IPS DF 6.9 (cell line): ENCODE results near the gene DDX10.

Source experiments
- DNase-seq: peaks from one replicate; pipeline ENCODE4 v3.0.0-alpha.2; 2013; ENCODE audit warnings: low read depth, low spot score
- H3K27ac ChIP-seq: one replicate; pipeline ENCODE4 v1.5.1; 2013; ENCODE audit warnings: low read length, control low read depth
- H3K27me3 ChIP-seq: 2 replicates; pipeline ENCODE4 v1.6.1; 2013; ENCODE audit warnings: mild to moderate bottlenecking, low read length; ENCODE audit not compliant: control insufficient read depth, insufficient read depth
- H3K36me3 ChIP-seq: 2 replicates; pipeline ENCODE4 v1.6.1; 2013; ENCODE audit warnings: low read length; ENCODE audit not compliant: control insufficient read depth, insufficient read depth
- H3K4me1 ChIP-seq: 2 replicates; pipeline ENCODE4 v1.6.1; 2013; ENCODE audit warnings: low read length; ENCODE audit not compliant: control insufficient read depth, insufficient read depth
- H3K4me3 ChIP-seq: 2 replicates; pipeline ENCODE4 v1.5.1; 2013; ENCODE audit warnings: mild to moderate bottlenecking, low read length
- H3K9me3 ChIP-seq: 2 replicates; pipeline ENCODE4 v1.6.1; 2013; ENCODE audit warnings: low read length, inconsistent platforms; ENCODE audit not compliant: control insufficient read depth, insufficient read depth
- WGBS: extraction: QIAGEN DNeasy Blood & Tissue Kit; methylation state at CpG from one replicate; pipeline ENCODE4 v1.1.7; 2013; ENCODE audit warnings: mixed read lengths, missing lambda C conversion rate; ENCODE audit not compliant: insufficient read length, insufficient coverage; 5-methylcytosine and 5-hydroxymethylcytosine counted together

Gene DDX10

DNA sequence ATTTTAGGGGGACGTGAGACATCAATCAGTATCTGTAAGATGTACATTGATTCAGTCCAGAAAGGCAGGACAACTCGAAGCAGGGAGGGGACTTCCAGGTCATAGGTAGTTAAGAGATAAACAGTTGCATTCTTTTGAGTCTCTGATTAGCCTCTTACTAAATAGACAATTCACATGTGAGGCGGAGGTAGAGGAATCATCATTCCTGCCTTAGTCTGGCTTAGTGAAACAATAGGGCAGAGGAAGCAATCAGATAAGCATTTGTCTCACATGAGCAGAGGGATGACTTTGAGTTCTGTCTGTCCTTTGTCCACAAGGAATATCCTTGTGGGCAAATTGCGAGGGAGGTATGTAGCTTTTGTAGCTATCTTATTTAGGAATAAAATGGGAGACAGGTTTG lies 248.3 kb downstream of the DDX10 start:
- Histone ChIP-seq H3K4me3 (no peak overlapping the region), H3K4me1 (no peaks in the 10 kb centered on the region), H3K27me3 (no peaks in the 10 kb centered on the region), H3K9me3 (no peaks in the 10 kb centered on the region), H3K36me3 (no peaks in the 10 kb centered on the region), H3K27ac (no peak overlapping the region)
- WGBS: no CpG with 5 or more reads among the region's 4 CpGs
- no peak for DNase-seq

DNA sequence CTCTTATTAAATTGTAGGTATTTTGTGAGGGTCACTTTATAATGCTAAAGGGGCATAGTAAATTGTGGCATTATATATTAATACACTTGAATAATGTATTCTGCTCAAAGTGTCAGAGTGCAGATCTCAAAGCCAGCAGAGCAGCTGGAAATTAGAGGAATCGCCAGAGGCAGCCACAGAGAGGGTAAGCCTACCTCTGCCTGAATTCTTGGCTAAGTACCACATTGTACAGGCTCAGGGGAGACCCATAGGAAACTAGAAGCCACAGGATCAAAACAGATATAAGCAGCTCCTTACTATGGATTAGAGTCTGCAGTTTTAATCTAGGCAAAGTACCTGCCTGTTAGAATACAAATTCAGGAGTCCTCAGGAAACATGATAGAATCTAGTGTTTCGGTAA lies 249.3 kb downstream of the DDX10 start:
- Histone ChIP-seq H3K27ac (no peak overlapping the region), H3K36me3 (no peaks in the 10 kb centered on the region), H3K4me3 (no peak overlapping the region), H3K27me3 (no peaks in the 10 kb centered on the region), H3K4me1 (no peaks in the 10 kb centered on the region), H3K9me3 (no peaks in the 10 kb centered on the region)
- no CpG with 5 or more reads among the region's 2 CpGs for WGBS
- no peak for DNase-seq

DNA sequence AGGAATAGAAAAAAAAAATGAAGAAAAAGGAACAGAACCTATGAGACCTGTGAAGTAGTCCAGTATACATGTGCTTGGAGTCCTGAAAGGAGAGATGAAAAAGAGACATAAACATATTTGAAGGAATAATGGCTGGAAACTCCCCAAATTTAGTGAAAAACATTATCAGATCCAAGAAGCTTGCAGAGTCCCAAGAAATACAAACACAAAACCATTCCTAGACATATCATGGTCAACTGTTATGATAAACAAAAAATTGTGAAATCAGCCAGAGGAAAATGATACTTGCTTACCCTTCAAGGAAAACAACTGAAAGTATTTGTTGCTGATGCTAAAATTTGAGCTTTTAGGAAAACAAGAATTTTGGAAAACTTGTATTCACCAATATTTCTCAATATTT lies 250.1 kb downstream of the DDX10 start:
- no peak for DNase-seq
- no peaks in the 10 kb centered on the region for H3K4me1 ChIP-seq
- H3K27me3 ChIP-seq: no peaks in the 10 kb centered on the region
- no peak overlapping the region for H3K4me3 ChIP-seq
- H3K9me3 ChIP-seq: no peaks in the 10 kb centered on the region
- H3K27ac ChIP-seq: no peak overlapping the region
- H3K36me3 ChIP-seq: no peaks in the 10 kb centered on the region

DNA sequence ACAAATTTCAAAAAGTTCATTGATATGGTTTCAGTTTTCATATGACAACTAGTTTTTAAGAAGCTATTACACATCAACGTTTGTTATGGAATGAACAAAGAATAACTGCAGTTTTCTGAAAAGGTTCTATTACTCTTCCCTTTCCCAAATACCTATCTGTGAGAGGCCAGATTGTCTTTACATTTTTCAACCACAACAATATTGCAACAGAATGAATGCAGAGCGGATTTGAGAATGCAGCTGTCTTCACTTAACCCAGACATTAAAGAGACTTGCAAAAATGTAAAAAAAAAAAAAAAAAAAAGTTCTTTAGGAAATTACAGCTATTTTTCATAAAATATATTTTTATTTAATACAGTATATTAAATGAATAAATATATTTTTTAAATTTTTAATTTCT lies 250.8 kb downstream of the DDX10 start:
- DNase-seq: no peak
- no peak overlapping the region for H3K4me3 ChIP-seq
- H3K27ac ChIP-seq: no peak overlapping the region
- H3K36me3 ChIP-seq: no peaks in the 10 kb centered on the region
- no CpG with 5 or more reads among the region's 2 CpGs for WGBS
- no peaks in the 10 kb centered on the region for H3K27me3 ChIP-seq
- H3K4me1 ChIP-seq: no peaks in the 10 kb centered on the region
- H3K9me3 ChIP-seq: no peaks in the 10 kb centered on the region

DNA sequence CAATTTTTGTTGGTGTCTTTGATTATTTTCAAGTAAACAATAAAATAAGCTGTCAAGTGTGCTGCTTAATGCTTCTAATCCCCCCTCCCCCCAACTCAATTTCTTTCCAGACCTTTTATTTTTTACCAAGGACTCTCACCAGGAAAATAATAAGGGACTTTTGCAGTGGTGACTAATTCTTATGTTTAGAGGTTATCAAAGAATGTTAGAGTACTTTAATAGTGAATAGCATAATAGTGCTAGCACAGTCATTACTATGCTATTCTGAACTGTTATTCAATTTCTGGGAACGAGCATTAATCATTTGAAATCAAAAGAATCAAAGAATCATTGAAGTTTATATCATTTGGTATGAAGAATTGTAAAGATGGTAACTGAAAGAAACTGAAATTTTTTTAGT lies 251.4 kb downstream of the DDX10 start:
- no peaks in the 10 kb centered on the region for H3K36me3 ChIP-seq
- WGBS: no CpG with 5 or more reads among the region's 1 CpG
- no peak overlapping the region for H3K4me3 ChIP-seq
- H3K27me3 ChIP-seq: no peaks in the 10 kb centered on the region
- no peaks in the 10 kb centered on the region for H3K9me3 ChIP-seq
- no peak for DNase-seq
- no peaks in the 10 kb centered on the region for H3K4me1 ChIP-seq
- H3K27ac ChIP-seq: no peak overlapping the region

DNA sequence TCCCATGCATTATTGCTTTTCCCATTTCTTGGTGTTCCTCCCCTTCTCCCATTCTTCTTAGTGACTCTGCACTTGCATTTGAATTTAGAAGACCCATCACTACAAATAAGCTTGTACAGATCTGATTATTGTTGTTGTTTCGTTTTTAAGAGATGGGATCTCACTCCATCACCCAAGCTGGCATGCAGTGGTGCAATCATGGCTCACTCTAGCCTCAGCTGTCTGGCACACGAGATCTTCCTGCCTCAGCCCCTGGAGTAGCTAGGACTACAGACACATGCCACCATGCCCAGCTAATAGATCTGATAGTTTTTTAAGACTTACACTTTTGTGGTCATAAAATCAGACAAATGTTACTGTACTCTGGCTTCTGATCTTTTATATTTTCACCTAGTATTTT lies 252.1 kb downstream of the DDX10 start:
- no peak overlapping the region for H3K27ac ChIP-seq
- H3K27me3 ChIP-seq: no peaks in the 10 kb centered on the region
- H3K36me3 ChIP-seq: no peaks in the 10 kb centered on the region
- no peaks in the 10 kb centered on the region for H3K4me1 ChIP-seq
- no CpG with 5 or more reads among the region's 2 CpGs for WGBS
- H3K9me3 ChIP-seq: no peaks in the 10 kb centered on the region
- no peak overlapping the region for H3K4me3 ChIP-seq
- no peak for DNase-seq

DNA sequence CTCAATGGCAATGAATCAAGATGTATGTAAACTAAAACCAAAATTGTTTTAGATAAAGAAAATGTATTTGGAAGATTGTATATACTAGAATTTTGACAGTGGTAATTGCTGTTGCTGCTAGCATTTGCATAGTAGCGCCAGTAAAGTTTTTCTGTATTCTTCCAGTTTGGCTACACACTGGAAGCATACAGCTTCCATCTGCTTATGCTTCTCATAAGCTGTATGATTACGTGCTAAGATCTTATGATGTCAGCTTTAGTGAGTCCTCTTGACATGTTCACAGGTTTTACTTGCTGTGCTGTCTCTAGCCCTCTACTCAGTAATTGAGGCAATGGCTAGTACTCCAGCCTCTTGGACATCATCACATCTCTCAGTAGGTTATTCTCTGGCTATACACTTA lies 256.3 kb downstream of the DDX10 start:
- DNase-seq: no peak
- Histone ChIP-seq H3K36me3 (no peaks in the 10 kb centered on the region), H3K9me3 (no peaks in the 10 kb centered on the region), H3K4me1 (peaks cover 1% of the 10 kb centered on the region; the same call in 1 of the 2 replicates), H3K27ac (no peak overlapping the region), H3K27me3 (no peaks in the 10 kb centered on the region), H3K4me3 (no peak overlapping the region)
- WGBS: no CpG with 5 or more reads among the region's 2 CpGs

DNA sequence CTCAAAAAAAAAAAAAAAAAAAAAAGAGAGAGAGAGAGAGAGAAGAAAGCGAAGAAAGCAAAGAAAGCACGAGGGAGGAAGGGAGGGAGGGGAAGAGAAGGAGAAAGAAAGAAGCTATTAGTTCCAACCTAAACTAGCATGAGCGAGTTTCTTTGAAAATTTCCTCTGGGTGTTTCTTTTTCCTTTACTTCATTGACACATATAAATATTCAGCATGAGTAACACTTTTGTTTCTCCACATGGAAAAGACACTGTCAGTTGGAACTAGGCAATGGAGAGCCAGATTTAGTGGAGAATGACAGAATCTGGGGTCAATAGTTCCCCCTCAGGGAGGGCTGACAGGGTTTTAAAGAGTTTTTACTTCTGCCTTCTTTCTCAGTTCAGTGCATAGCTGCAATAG lies 257.4 kb downstream of the DDX10 start:
- Histone ChIP-seq H3K9me3 (no peaks in the 10 kb centered on the region), H3K27me3 (no peaks in the 10 kb centered on the region), H3K36me3 (no peaks in the 10 kb centered on the region), H3K27ac (no peak overlapping the region), H3K4me1 (peaks cover 1% of the 10 kb centered on the region; the same call in 1 of the 2 replicates), H3K4me3 (no peak overlapping the region)
- no peak for DNase-seq
- WGBS: no CpG with 5 or more reads among the region's 3 CpGs

DNA sequence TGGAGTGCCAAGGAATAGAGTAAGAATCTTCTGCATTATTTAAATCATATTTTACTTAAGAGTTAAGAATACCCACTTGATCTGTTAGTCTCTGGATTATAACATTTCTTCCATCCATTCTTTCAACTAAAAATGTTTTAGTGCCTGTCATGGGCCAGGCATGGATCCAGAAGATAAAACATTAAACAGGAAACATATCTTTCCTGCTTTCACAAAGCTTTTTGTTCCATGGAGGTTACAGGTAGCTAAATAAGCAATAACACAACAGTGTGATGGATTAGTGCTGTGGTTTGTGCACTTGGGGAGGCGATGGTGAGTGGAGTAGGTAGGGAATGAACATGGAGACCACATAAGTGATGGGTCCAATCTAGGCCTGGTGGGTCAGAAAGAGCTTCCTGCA lies 258.5 kb downstream of the DDX10 start:
- DNase-seq: no peak
- Histone ChIP-seq H3K27me3 (no peaks in the 10 kb centered on the region), H3K36me3 (no peaks in the 10 kb centered on the region), H3K4me1 (peaks cover 1% of the 10 kb centered on the region; the same call in 1 of the 2 replicates), H3K27ac (no peak overlapping the region), H3K4me3 (no peak overlapping the region), H3K9me3 (no peaks in the 10 kb centered on the region)
- WGBS: no CpG with 5 or more reads among the region's 1 CpG

DNA sequence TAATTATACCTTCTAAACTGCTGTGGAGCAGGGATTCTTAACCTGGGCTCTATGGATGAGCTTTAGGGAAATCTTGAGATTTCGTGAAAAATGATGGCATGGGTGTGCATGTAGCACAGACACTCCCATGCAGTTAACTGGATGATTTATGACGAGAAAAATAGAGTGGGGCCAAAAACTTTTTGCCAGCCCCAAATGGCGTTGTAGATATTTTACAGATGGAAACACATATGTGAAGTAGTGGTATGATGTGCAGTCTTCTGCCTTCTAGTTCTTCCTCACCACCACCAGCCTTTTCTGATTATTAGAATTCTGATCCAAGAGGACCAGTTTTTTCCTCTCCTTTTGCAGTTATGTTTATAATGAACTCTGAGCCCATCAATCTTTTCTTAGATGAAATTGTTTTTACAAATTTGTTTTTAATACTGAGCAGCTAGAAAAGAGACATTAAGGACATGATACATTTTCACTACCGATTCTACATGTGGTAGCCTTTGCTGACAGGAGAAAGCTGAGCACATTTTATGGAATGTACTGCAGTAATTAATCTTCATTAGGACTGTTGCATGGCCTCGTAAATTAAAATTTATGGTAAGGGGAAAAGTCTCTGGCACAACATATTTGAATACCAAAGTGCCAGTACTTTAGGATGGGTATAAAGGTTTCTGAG lies 261.4 kb downstream of the DDX10 start:
- H3K27me3 ChIP-seq: no peaks in the 10 kb centered on the region
- H3K27ac ChIP-seq: no peak overlapping the region
- no CpG with 5 or more reads among the region's 5 CpGs for WGBS
- H3K36me3 ChIP-seq: no peaks in the 10 kb centered on the region
- no peak for DNase-seq
- peaks cover 1% of the 10 kb centered on the region; the same call in 1 of the 2 replicates for H3K4me1 ChIP-seq
- H3K4me3 ChIP-seq: no peak overlapping the region
- no peaks in the 10 kb centered on the region for H3K9me3 ChIP-seq

DNA sequence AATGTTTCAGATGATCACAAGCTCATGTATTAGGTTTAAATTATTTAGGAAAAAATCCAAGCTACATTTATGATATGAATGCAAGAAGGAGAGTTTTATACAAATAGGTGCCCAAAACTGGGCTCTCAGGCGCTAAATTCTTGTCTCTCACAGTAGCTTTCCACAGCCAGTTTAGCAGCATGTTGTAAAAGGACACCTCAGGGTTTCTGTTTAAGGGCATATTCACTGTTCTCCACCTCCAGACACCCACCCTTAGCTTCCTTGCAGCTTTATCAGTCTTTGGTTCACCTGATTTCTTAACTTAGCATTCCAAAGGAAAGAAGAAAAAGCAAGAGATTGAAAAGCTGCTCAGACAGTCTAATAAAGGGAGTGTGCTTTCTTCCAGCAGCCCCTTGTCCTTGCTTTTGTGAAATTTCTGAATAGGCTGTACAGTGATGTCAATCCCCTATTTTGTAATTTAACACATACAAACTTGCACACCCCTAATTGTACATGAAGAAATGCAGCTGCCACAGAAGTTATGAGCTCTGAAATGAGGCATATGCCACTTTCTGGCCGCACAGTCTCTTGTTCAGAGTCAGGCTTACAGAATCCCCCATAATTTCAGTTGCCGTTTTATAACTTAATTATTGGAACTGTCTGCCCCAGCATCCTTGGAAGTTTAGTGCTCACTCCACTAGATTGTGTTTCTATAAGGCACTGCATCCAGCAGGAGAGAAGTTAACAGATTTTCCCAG lies 262.1 kb downstream of the DDX10 start:
- Histone ChIP-seq H3K4me3 (no peak overlapping the region), H3K36me3 (no peaks in the 10 kb centered on the region), H3K27ac (no peak overlapping the region), H3K27me3 (no peaks in the 10 kb centered on the region), H3K4me1 (peaks cover 1% of the 10 kb centered on the region; the same call in 1 of the 2 replicates), H3K9me3 (no peaks in the 10 kb centered on the region)
- DNase-seq: no peak
- WGBS: no CpG with 5 or more reads among the region's 3 CpGs
